A549 (cell line): ENCODE data around the gene PCNX3. TPM values are rescaled to one million over a fixed set of nuclear protein-coding genes. Genes with fewer than 3 reads are reported as not detected.
A peak's percentile ranks its signal among the peaks of the same experiment; 100 is the strongest.

Experiments used
- ATAC-seq, 2 experiments: fragments of 200-7000 bp in 1 of 2; fragments of >200 bp in 1 of 2; cut with Nextera tagmentation in 1 of 2; cut with Tn5 transposase in 1 of 2; 3 replicates each; pipeline versions ENCODE4 v1.8.0 to v1.9.1; 2018 to 2020; ENCODE audit warnings: mild to moderate bottlenecking in 1 of 2, moderate library complexity in 1 of 2
- CTCF ChIA-PET: fragments of 300-600 bp; sonication (Branson Sonifier 250); formaldehyde crosslinking; extraction: SDS; loops from one replicate; lab custom pipeline; 2021; ENCODE audit warnings: antibody characterized with exemption, inconsistent platforms; lab: Yijun Ruan, JAX
- POLR2A ChIA-PET: fragments of 350-600 bp; formaldehyde crosslinking; extraction: SDS; loops from one replicate; lab custom pipeline; 2021; ENCODE audit warnings: antibody characterized with exemption, inconsistent platforms; lab: Yijun Ruan, JAX
- DNase-seq, 2 experiments: peaks; one replicate each; pipeline versions ENCODE4 v3.0.0 to v3.0.0-alpha.2; 2011 to 2016; ENCODE audit warnings: low read depth in 1 of 2, low spot score in 1 of 2
- FAIRE-seq: peaks from 2 replicates; lab custom pipeline; 2011; peaks lifted over from hg19 to GRCh38; lab: Jason Lieb, UNC
- H3K27ac ChIP-seq, 2 experiments: fragments of >200 bp; sonication (Bioruptor Twin); formaldehyde crosslinking; 3 replicates each; pipeline ENCODE4 v1.5.1; 2016 to 2017
- H3K4me1 ChIP-seq: fragments of >200 bp; sonication (Bioruptor Twin); formaldehyde crosslinking; 3 replicates; pipeline ENCODE4 v1.6.1; 2016
- H3K4me2 ChIP-seq: fragments of >200 bp; sonication (Bioruptor Twin); formaldehyde crosslinking; 3 replicates; pipeline ENCODE4 v1.6.1; 2016
- H3K4me3 ChIP-seq: fragments of >200 bp; sonication (Bioruptor Twin); formaldehyde crosslinking; 3 replicates; pipeline ENCODE4 v1.5.1; 2016
- H3K9me3 ChIP-seq: fragments of >200 bp; sonication (Bioruptor Twin); formaldehyde crosslinking; 3 replicates; pipeline ENCODE4 v1.6.1; 2016
- BHLHE40 ChIP-seq: IDR thresholded peaks from 2 replicates; pipeline ENCODE4 v1.6.1; 2012; ENCODE audit warnings: low read depth, low read length, inconsistent platforms
- CBX2 ChIP-seq: fragments of 200-600 bp; sonication (generic); IDR thresholded peaks from 2 replicates; pipeline ENCODE4 v1.6.1; 2016; ENCODE audit warnings: low read depth, mild to moderate bottlenecking, borderline replicate concordance
- CBX8 ChIP-seq: fragments of 200-600 bp; sonication (generic); IDR thresholded peaks from 2 replicates; pipeline ENCODE4 v1.6.1; 2016
- E2F6 ChIP-seq: IDR thresholded peaks from 2 replicates; pipeline ENCODE4 v1.6.1; 2012; ENCODE audit warnings: low read depth, borderline replicate concordance
- EHF ChIP-seq: fragments of 250-450 bp; sonication (Bioruptor Pico); IDR thresholded peaks from 2 replicates; pipeline ENCODE4 v1.5.0; 2020; ENCODE audit warnings: mild to moderate bottlenecking
- EHMT2 ChIP-seq: fragments of 200-600 bp; sonication (generic); IDR thresholded peaks from 2 replicates; pipeline ENCODE4 v1.6.1; 2016; ENCODE audit warnings: antibody characterized with exemption, low read depth, mild to moderate bottlenecking, moderate library complexity
- EP300 ChIP-seq, 2 experiments: fragments of >200 bp; sonication (Bioruptor Twin); formaldehyde crosslinking; IDR thresholded peaks; 2 replicates in 1 of 2; 3 replicates in 1 of 2; pipeline ENCODE4 v1.6.1; 2016 to 2017
- ESRRA ChIP-seq: fragments of 150-350 bp; IDR thresholded peaks from 2 replicates; pipeline ENCODE4 v1.6.1; 2014; ENCODE audit warnings: mild to moderate bottlenecking, low read length, borderline replicate concordance
- FOSL2 ChIP-seq, 2 experiments: fragments of 450-650 bp in 1 of 2; fragments of >200 bp in 1 of 2; sonication (Bioruptor Twin) in 1 of 2; formaldehyde crosslinking; IDR thresholded peaks; 2 replicates each; pipeline versions ENCODE4 v1.5.0 to v1.6.1; 2016 to 2020; ENCODE audit warnings: mild to moderate bottlenecking in 1 of 2, moderate library complexity in 1 of 2
- FOXS1 ChIP-seq: fragments of 250-450 bp; sonication (Bioruptor Pico); IDR thresholded peaks from 2 replicates; pipeline ENCODE4 v1.5.0; 2020; ENCODE audit warnings: mild to moderate bottlenecking, moderate library complexity
- HDAC2 ChIP-seq: fragments of 200-600 bp; sonication (generic); IDR thresholded peaks from 2 replicates; pipeline ENCODE4 v1.6.1; 2016
- HOXA7 ChIP-seq: fragments of 250-450 bp; sonication (Bioruptor Pico); IDR thresholded peaks from 2 replicates; pipeline ENCODE4 v1.5.0; 2020; ENCODE audit warnings: mild to moderate bottlenecking, moderate library complexity
- JUNB ChIP-seq: fragments of >200 bp; sonication (Bioruptor Twin); formaldehyde crosslinking; IDR thresholded peaks from 2 replicates; pipeline ENCODE4 v1.6.1; 2016
- KDM1A ChIP-seq: fragments of 200-600 bp; sonication (generic); IDR thresholded peaks from 2 replicates; pipeline ENCODE4 v1.6.1; 2016; ENCODE audit warnings: low read depth, mild to moderate bottlenecking
- MAFK ChIP-seq: fragments of 450-650 bp; IDR thresholded peaks from 2 replicates; pipeline ENCODE4 v1.6.1; 2014; ENCODE audit not compliant: partially characterized antibody
- MYC ChIP-seq: IDR thresholded peaks from 2 replicates; pipeline ENCODE4 v1.6.1; 2012; ENCODE audit warnings: mild to moderate bottlenecking, inconsistent platforms, low read length, improper control_type of control experiment, borderline replicate concordance
- PHF8 ChIP-seq: fragments of 200-600 bp; sonication (generic); IDR thresholded peaks from 2 replicates; pipeline ENCODE4 v1.6.1; 2016; ENCODE audit warnings: low read depth, mild to moderate bottlenecking, antibody characterized with exemption, moderate library complexity, borderline replicate concordance
- POLR2AphosphoS2 ChIP-seq: conservative IDR thresholded peaks from 2 replicates; pipeline ENCODE4 v1.6.1; 2012; ENCODE audit warnings: low read length, improper control_type of control experiment, inconsistent platforms
- SREBF2 ChIP-seq: fragments of 450-650 bp; IDR thresholded peaks from 2 replicates; pipeline ENCODE4 v1.6.1; 2014; ENCODE audit warnings: mild to moderate bottlenecking, moderate library complexity
- TP53 ChIP-seq: fragments of 250-450 bp; sonication (Bioruptor Pico); IDR thresholded peaks from 2 replicates; pipeline ENCODE4 v1.5.0; 2021; ENCODE audit warnings: mild to moderate bottlenecking, moderate library complexity
- ZFP36 ChIP-seq: fragments of 450-650 bp; IDR thresholded peaks from 2 replicates; pipeline ENCODE4 v1.6.1; 2014; ENCODE audit warnings: borderline replicate concordance; ENCODE audit not compliant: partially characterized antibody
- WGBS: methylation state at CpG from one replicate; pipeline ENCODE4 v1.1.6; 2017; ENCODE audit errors: missing lambda C conversion rate; 5-methylcytosine and 5-hydroxymethylcytosine counted together
- polyA plus RNA-seq, 4 experiments: library from polyadenylated mRNA; depleted of rRNA in 3 of 4; stranded (reverse); fragments of >200 nt; fragmentation: RNase III in 1 of 4; extraction: RNeasy Plus Mini Kit Qiagen cat#74134 plus additional on column Dnase treatment in 1 of 4; gene quantifications; 2 replicates in 3 of 4; 3 replicates in 1 of 4; pipeline ENCODE4 v1.2.3, GENCODE V29; 2011 to 2017
- TF ChIP-seq, protein P1 (sequence below): IDR thresholded peaks from 2 replicates; pipeline ENCODE4 v1.6.1; 2012
- TF ChIP-seq, protein P2 (sequence below): fragments of 150-350 bp; IDR thresholded peaks from 2 replicates; pipeline ENCODE4 v1.6.1; 2014; ENCODE audit warnings: low read depth, mild to moderate bottlenecking, low read length

PCNX3 gene
- polyA plus RNA-seq, 2 of the 4 experiments (the other 2 are of a cell fraction), result 14.2 to 29.7 TPM

DNA sequence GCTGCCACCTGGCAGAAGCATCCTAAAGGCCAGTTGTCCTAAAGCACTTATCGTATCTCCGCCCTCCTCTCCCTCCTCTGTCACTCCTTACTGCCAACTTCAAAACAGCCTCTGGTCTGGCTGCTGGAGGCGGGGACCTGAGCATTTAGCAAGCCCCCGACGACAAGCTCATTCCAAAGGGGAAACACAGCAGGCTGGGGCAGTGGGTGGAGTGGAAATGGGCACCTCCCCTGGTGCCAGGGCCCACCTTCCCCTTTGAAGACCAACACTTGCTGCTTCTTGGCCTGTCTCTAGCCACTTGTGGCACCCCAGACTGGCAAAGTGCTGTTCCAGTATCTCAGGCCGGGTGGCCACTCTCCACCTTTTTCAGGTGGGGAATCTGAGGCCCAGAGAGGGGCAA is 5.2 kb upstream of the PCNX3 start (continued):
- TF ChIP-seq HOXA7 (CRISPR knock-in tag), result no peak

DNA sequence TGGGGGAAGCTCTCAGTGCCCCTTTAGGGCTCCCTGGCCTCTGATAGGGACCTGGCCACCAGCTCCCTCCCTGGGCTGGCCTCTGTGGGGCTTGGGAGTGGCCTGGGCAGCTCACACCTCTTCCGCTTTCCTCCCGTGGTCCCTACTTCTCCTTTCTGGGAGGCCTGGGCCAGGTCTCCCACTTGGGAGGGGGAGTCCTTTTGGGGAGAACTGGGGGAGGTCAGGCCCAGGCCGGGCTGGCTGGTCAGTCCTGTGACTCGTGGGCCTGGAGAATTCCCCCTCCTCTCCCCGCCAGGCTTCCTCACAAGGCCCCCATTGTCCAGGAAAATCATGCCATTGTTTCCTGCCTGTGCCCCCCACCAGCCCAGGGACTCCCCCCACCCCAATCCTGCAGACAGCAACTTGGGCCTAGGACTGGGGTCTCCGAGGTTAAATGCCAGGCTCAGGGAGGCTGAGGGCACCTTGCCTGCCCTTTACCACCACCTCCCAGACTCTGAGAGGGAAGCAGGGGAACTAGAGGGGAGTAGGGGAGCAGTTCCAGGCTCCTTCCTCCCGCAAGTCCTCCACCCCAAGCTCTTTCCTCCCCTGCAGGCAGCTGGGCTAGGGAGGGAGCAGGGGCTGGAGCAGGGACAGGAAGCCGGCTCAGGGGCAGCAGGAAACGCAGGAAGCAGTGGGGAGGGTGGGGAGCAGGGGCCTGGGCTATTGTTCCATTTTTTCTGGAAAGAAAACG is 4.4 kb upstream of the PCNX3 start:
- no peak for FAIRE-seq
- peaks cover 35% of the 10 kb centered on the region for H3K4me1 ChIP-seq
- POLR2A ChIA-PET, result no interaction called here
- H3K4me2 ChIP-seq, result peak overlapping the region; percentile 77
- no peak for ATAC-seq
- DNase-seq, result no peak
- H3K27ac ChIP-seq, result peak overlapping the region in 1 of 2 experiments; percentile 19; a peak in 2 of 6 replicates
- 85% methylated on average over 9 of the region's 10 CpGs for WGBS
- CTCF ChIA-PET, result interaction anchor here (1.7 to 20.1 kb wide), 4 partner anchors 15 to 70 kb away, joined by 7 to 249 read pairs (median 16); partner anchors contain the start of genes FAM89B and KCNK7
- TF ChIP-seq, protein P1, sequence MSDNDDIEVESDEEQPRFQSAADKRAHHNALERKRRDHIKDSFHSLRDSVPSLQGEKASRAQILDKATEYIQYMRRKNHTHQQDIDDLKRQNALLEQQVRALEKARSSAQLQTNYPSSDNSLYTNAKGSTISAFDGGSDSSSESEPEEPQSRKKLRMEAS, result no peak
- TF ChIP-seq HDAC2, result no peak
- no peak for TF ChIP-seq SREBF2
- no peak for TF ChIP-seq FOXS1 (CRISPR knock-in tag)
- H3K9me3 ChIP-seq, result no peaks in the 10 kb centered on the region
- no peak overlapping the region for H3K4me3 ChIP-seq

- FAIRE-seq, result no peak
- 85% methylated on average over 12 of the region's 12 CpGs for WGBS
- Histone ChIP-seq H3K4me3 (no peak overlapping the region), H3K4me2 (peak overlapping the region; percentile 77), H3K9me3 (no peaks in the 10 kb centered on the region), H3K27ac (peak overlapping the region in 1 of 2 experiments; percentile 19; a peak in 3 of 6 replicates), H3K4me1 (peaks cover 40% of the 10 kb centered on the region)
- POLR2A ChIA-PET, result interaction anchor here (1.5 kb wide), 1 partner anchor 41 kb away, joined by 3 read pairs; no protein-coding TSS in a partner anchor
- CTCF ChIA-PET, result interaction anchor here (0.8 to 20.1 kb wide), 8 partner anchors 14 to 272 kb away, joined by 3 to 249 read pairs (median 6); partner anchors contain the start of genes FAM89B and KCNK7
- no peak for ATAC-seq
- DNase-seq, result no peak
- TF ChIP-seq ZFP36 (no peak), EP300 (IDR thresholded peaks at IDR 0.05) (no peak), CBX2 (no peak), EHF (CRISPR knock-in tag) (no peak), EHMT2 (no peak), MAFK (no peak), KDM1A (no peak), HDAC2 (no peak), JUNB (no peak), MYC (no peak), POLR2AphosphoS2 (no peak), E2F6 (no peak), ESRRA (no peak), TP53 (no peak), BHLHE40 (no peak), FOSL2 (IDR thresholded peaks at IDR 0.05) (no peak), FOSL2 (CRISPR knock-in tag; IDR thresholded peaks at IDR 0.05) (no peak), PHF8 (no peak), CBX8 (no peak)
- TF ChIP-seq, protein P2, sequence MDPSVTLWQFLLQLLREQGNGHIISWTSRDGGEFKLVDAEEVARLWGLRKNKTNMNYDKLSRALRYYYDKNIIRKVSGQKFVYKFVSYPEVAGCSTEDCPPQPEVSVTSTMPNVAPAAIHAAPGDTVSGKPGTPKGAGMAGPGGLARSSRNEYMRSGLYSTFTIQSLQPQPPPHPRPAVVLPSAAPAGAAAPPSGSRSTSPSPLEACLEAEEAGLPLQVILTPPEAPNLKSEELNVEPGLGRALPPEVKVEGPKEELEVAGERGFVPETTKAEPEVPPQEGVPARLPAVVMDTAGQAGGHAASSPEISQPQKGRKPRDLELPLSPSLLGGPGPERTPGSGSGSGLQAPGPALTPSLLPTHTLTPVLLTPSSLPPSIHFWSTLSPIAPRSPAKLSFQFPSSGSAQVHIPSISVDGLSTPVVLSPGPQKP, result no peak
Observed at GRCh38 chr11:65611758-65612603, 3.6 kb upstream of the PCNX3 start.
